GM23248 (cell line): ENCODE data around the gene NCCRP1. TPM values are rescaled to one million over a fixed set of nuclear protein-coding genes. Genes with fewer than 3 reads are reported as not detected.

Source experiments
- DNase-seq: peaks from one replicate; pipeline ENCODE4 v3.0.0-alpha.2; 2015
- H2AFZ ChIP-seq: fragments of 200-600 bp; sonication (generic); 2 replicates; pipeline ENCODE4 v1.6.1; 2016; ENCODE audit warnings: antibody characterized with exemption
- H3F3A ChIP-seq: fragments of 200-600 bp; sonication (generic); 2 replicates; pipeline ENCODE4 v1.6.1; 2016; ENCODE audit warnings: mild to moderate bottlenecking, antibody characterized with exemption, mixed run types; ENCODE audit not compliant: insufficient read depth
- H3K27ac ChIP-seq: fragments of 200-600 bp; sonication (generic); 2 replicates; pipeline ENCODE4 v1.5.1; 2016; ENCODE audit warnings: mild to moderate bottlenecking
- H3K27me3 ChIP-seq: fragments of 200-600 bp; sonication (generic); replicated peaks from 2 replicates; pipeline ENCODE4 v1.6.1; 2016; ENCODE audit warnings: mild to moderate bottlenecking; ENCODE audit not compliant: insufficient read depth
- H3K36me3 ChIP-seq: fragments of 200-600 bp; sonication (generic); 2 replicates; pipeline ENCODE4 v1.6.1; 2016; ENCODE audit warnings: low read depth, mild to moderate bottlenecking
- H3K4me1 ChIP-seq: fragments of 200-600 bp; sonication (generic); 2 replicates; pipeline ENCODE4 v1.6.1; 2016; ENCODE audit warnings: mild to moderate bottlenecking; ENCODE audit not compliant: insufficient read depth
- H3K4me2 ChIP-seq: fragments of 200-600 bp; sonication (generic); one replicate; pipeline ENCODE4 v1.6.1; 2016; ENCODE audit warnings: mild to moderate bottlenecking; ENCODE audit not compliant: unreplicated experiment
- H3K4me3 ChIP-seq: fragments of 200-600 bp; sonication (generic); 2 replicates; pipeline ENCODE4 v1.5.1; 2016; ENCODE audit warnings: mild to moderate bottlenecking
- H3K79me2 ChIP-seq: fragments of 200-600 bp; sonication (generic); 2 replicates; pipeline ENCODE4 v1.6.1; 2016; ENCODE audit warnings: mild to moderate bottlenecking; ENCODE audit not compliant: insufficient read depth
- H3K9ac ChIP-seq: fragments of 200-600 bp; sonication (generic); 2 replicates; pipeline ENCODE4 v1.6.1; 2016; ENCODE audit warnings: mild to moderate bottlenecking
- H3K9me2 ChIP-seq: fragments of 200-600 bp; sonication (generic); 2 replicates; pipeline ENCODE4 v1.6.1; 2016; ENCODE audit warnings: mixed run types, mild to moderate bottlenecking, moderate library complexity; ENCODE audit not compliant: insufficient read depth
- H3K9me3 ChIP-seq: fragments of 200-600 bp; sonication (generic); one replicate; pipeline ENCODE4 v1.6.1; 2017; ENCODE audit warnings: low read depth
- H4K20me1 ChIP-seq: fragments of 200-600 bp; sonication (generic); 2 replicates; pipeline ENCODE4 v1.6.0; 2016; ENCODE audit not compliant: insufficient read depth
- EZH2 ChIP-seq: fragments of 200-600 bp; sonication (generic); IDR thresholded peaks from 2 replicates; pipeline ENCODE4 v1.6.1; 2018; ENCODE audit warnings: antibody characterized with exemption, mild to moderate bottlenecking; ENCODE audit not compliant: insufficient read depth, poor library complexity, severe bottlenecking
- EZH2phosphoT487 ChIP-seq: fragments of 200-600 bp; sonication (generic); IDR thresholded peaks from 2 replicates; pipeline ENCODE4 v1.6.1; 2018; ENCODE audit warnings: antibody characterized with exemption, moderate library complexity, mild to moderate bottlenecking, low read depth; ENCODE audit not compliant: insufficient read depth
- WGBS, 2 experiments: methylation state at CpG; one replicate each; pipeline ENCODE4 v1.1.6; 2015 to 2017; ENCODE audit warnings: low lambda C conversion rate in 2 of 2, low coverage in 1 of 2; ENCODE audit errors: missing lambda C conversion rate in 2 of 2; 5-methylcytosine and 5-hydroxymethylcytosine counted together
- in situ Hi-C: fragments of 300-500 bp; cut with MboI; formaldehyde crosslinking; loops from 2 replicates; pipeline ENCODE4 v1.15.0; 2020
- polyA plus RNA-seq: library from polyadenylated mRNA; unstranded; fragments of >200 nt; fragmentation: Nextera tagmentation; extraction: Ambion mirVana; gene quantifications from 2 replicates; pipeline ENCODE4 v1.2.1, GENCODE V29; 2016
- total RNA-seq: library from RNA; depleted of rRNA; stranded (reverse); fragments of >200 nt; shearing (Covaris generic); gene quantifications from 2 replicates; pipeline ENCODE4 v1.2.3, GENCODE V29; 2014

Gene NCCRP1
- total and polyA plus RNA-seq, 2 experiments from 2014 or later, result not detected

- no peak for DNase-seq
- Histone ChIP-seq H3K27me3 (no peaks in the 10 kb centered on the region), H3K4me2 (no peak overlapping the region), H2AFZ (no peak overlapping the region), H3F3A (no peaks in the 10 kb centered on the region), H3K9ac (no peak overlapping the region), H3K4me3 (no peak overlapping the region), H4K20me1 (no peaks in the 10 kb centered on the region), H3K4me1 (no peaks in the 10 kb centered on the region), H3K27ac (no peak overlapping the region), H3K9me2 (no peaks in the 10 kb centered on the region), H3K9me3 (no peaks in the 10 kb centered on the region), H3K79me2 (no peaks in the 10 kb centered on the region), H3K36me3 (no peaks in the 10 kb centered on the region; the same call in 1 of the 2 replicates)
- in situ Hi-C loops, result no loop called here
- TF ChIP-seq EZH2 (no peak), EZH2phosphoT487 (no peak)
- WGBS, 2 experiments, result 98% methylated on average over 7 to 9 of the region's 10 CpGs
Measured at GRCh38 chr19:39177110-39177699, 19.6 kb upstream of the NCCRP1 start.

DNA sequence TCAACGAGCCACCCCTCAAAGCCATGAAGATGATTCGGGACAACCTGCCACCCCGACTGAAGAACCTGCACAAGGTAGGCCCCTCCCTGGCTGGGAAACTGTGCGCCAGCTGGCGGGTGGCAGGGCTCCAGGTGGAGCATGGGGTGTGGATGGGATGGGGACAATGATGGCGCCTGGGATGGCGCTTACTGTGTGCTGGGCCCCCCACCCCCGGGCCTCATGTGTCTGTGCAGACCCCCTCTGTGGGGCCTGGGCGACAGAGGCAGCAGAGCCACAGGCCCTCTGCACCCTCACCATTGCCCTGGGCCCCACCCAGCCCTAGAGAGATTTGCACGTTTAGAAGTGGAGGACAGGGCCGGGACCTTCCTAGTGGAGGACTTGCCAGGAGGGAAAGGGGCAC lies 19.0 kb upstream of the NCCRP1 start:
- no peak for DNase-seq
- no peaks in the 10 kb centered on the region for H4K20me1 ChIP-seq
- H3K9me3 ChIP-seq, result no peaks in the 10 kb centered on the region
- H3K4me3 ChIP-seq, result no peak overlapping the region
- H3K9ac ChIP-seq, result no peak overlapping the region
- 87 to 90% methylated on average over 11 of the region's 11 CpGs for WGBS, 2 experiments
- no peaks in the 10 kb centered on the region; the same call in 1 of the 2 replicates for H3K36me3 ChIP-seq
- no peaks in the 10 kb centered on the region for H3F3A ChIP-seq
- H3K4me1 ChIP-seq, result no peaks in the 10 kb centered on the region
- no peak overlapping the region for H3K4me2 ChIP-seq
- H3K27ac ChIP-seq, result no peak overlapping the region
- no peaks in the 10 kb centered on the region for H3K79me2 ChIP-seq
- H3K9me2 ChIP-seq, result no peaks in the 10 kb centered on the region
- H3K27me3 ChIP-seq, result no peaks in the 10 kb centered on the region
- H2AFZ ChIP-seq, result no peak overlapping the region
- TF ChIP-seq EZH2phosphoT487 (no peak), EZH2 (no peak)
- in situ Hi-C loops, result no loop called here

DNA sequence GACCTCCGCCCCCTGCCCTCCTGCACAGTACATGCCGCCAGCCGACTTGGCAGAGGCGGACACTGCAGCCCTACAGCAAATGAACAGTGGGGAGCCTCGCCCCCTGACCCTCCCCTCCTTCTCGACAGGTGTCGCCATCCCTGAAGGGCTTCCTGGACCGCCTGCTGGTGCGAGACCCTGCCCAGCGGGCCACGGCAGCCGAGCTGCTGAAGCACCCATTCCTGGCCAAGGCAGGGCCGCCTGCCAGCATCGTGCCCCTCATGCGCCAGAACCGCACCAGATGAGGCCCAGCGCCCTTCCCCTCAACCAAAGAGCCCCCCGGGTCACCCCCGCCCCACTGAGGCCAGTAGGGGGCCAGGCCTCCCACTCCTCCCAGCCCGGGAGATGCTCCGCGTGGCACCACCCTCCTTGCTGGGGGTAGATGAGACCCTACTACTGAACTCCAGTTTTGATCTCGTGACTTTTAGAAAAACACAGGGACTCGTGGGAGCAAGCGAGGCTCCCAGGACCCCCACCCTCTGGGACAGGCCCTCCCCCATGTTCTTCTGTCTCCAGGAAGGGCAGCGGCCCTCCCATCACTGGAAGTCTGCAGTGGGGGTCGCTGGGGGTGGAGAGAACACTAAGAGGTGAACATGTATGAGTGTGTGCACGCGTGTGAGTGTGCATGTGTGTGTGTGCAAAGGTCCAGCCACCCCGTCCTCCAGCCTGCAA lies 18.3 kb upstream of the NCCRP1 start:
- Histone ChIP-seq H3K4me3 (no peak overlapping the region), H3K27me3 (no peaks in the 10 kb centered on the region), H3K9me2 (no peaks in the 10 kb centered on the region), H3K79me2 (no peaks in the 10 kb centered on the region), H3K4me1 (no peaks in the 10 kb centered on the region), H2AFZ (no peak overlapping the region), H3F3A (no peaks in the 10 kb centered on the region), H3K9ac (no peak overlapping the region), H3K9me3 (no peaks in the 10 kb centered on the region), H3K36me3 (no peaks in the 10 kb centered on the region; the same call in 1 of the 2 replicates), H3K27ac (no peak overlapping the region), H3K4me2 (no peak overlapping the region), H4K20me1 (no peaks in the 10 kb centered on the region)
- no peak for DNase-seq
- WGBS, 2 experiments, result 94 to 95% methylated on average over 28 to 30 of the region's 30 CpGs
- TF ChIP-seq EZH2phosphoT487, result no peak
- no peak for TF ChIP-seq EZH2
- in situ Hi-C loops, result no loop called here

DNA sequence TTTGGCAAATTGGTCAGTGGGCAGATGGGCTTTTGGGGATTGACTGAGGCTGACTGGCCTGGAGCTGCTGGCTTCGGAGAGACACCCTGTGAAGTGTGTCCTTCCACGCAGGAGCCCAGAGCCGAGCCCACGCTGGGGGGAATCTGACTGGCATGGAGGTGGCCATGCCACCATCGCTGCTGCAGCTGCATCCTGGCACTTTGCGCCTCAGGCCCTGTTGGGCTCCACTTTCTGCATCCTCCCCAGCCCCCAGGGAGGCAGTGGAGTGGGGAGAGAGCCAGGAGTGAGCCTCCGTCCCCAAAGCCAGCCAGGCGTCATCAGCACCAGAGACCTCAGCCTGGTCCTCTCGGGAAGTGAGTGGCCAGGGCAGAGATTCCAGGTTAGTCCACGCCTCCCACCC lies 17.0 kb upstream of the NCCRP1 start:
- Histone ChIP-seq H3K9ac (no peak overlapping the region), H3K27ac (no peak overlapping the region), H3F3A (no peaks in the 10 kb centered on the region), H3K4me2 (no peak overlapping the region), H3K4me1 (no peaks in the 10 kb centered on the region), H4K20me1 (no peaks in the 10 kb centered on the region), H2AFZ (no peak overlapping the region), H3K27me3 (no peaks in the 10 kb centered on the region), H3K9me2 (no peaks in the 10 kb centered on the region), H3K79me2 (no peaks in the 10 kb centered on the region), H3K4me3 (no peak overlapping the region), H3K36me3 (no peaks in the 10 kb centered on the region; the same call in 1 of the 2 replicates), H3K9me3 (no peaks in the 10 kb centered on the region)
- in situ Hi-C loops, result no loop called here
- TF ChIP-seq EZH2phosphoT487 (no peak), EZH2 (no peak)
- DNase-seq, result no peak
- WGBS, 2 experiments, result 88 to 98% methylated on average over 6 to 10 of the region's 10 CpGs
